GM19193 (cell line): ENCODE data around the gene DCPS.

Source experiments
- POLR2A ChIP-seq: IDR thresholded peaks from 4 replicates; pipeline ENCODE4 v1.6.1; 2011; ENCODE audit not compliant: insufficient read depth, insufficient read length; ENCODE audit errors: extremely low read depth

Gene DCPS

GRCh38 chr11:126378763-126379162 is 74.9 kb downstream of the DCPS start:
- no peak for TF ChIP-seq POLR2A

GRCh38 chr11:126380909-126381308 is 77.0 kb downstream of the DCPS start:
- TF ChIP-seq POLR2A, result no peak

GRCh38 chr11:126383339-126384335 is 79.8 kb downstream of the DCPS start:
- TF ChIP-seq POLR2A, result no peak

GRCh38 chr11:126384449-126385070 is 80.7 kb downstream of the DCPS start:
- TF ChIP-seq POLR2A, result no peak

- no peak for TF ChIP-seq POLR2A
Observed at GRCh38 chr11:126385991-126386728, 82.3 kb downstream of the DCPS start.

- no peak for TF ChIP-seq POLR2A
Observed at GRCh38 chr11:126387857-126388256, 84.0 kb downstream of the DCPS start.

- TF ChIP-seq POLR2A, result no peak
Observed at GRCh38 chr11:126390272-126390867, 86.5 kb downstream of the DCPS start.

GRCh38 chr11:126391286-126391954 is 87.6 kb downstream of the DCPS start:
- no peak for TF ChIP-seq POLR2A

- no peak for TF ChIP-seq POLR2A
Observed at GRCh38 chr11:126391970-126392632, 88.2 kb downstream of the DCPS start.

GRCh38 chr11:126392633-126393013 is 88.8 kb downstream of the DCPS start:
- TF ChIP-seq POLR2A, result no peak

GRCh38 chr11:126393143-126393542 is 89.3 kb downstream of the DCPS start:
- no peak for TF ChIP-seq POLR2A

- no peak for TF ChIP-seq POLR2A
Observed at GRCh38 chr11:126394036-126394435, 90.2 kb downstream of the DCPS start.
